GM10266 (cell line): Measurements from ENCODE around the gene MYEF2.
A peak's percentile ranks its signal among the peaks of the same experiment; 100 is the strongest.

ENCODE experiments used
- DNase-seq: peaks from one replicate; pipeline ENCODE4 v3.0.0; 2012; ENCODE audit errors: extremely low spot score
- TF ChIP-seq, protein P1 (sequence below): IDR thresholded peaks from 2 replicates; pipeline ENCODE4 v1.5.1; 2012; ENCODE audit warnings: mild to moderate bottlenecking, low read depth; ENCODE audit not compliant: control insufficient read depth, insufficient read depth; ENCODE audit errors: missing control alignments

MYEF2 gene

DNA sequence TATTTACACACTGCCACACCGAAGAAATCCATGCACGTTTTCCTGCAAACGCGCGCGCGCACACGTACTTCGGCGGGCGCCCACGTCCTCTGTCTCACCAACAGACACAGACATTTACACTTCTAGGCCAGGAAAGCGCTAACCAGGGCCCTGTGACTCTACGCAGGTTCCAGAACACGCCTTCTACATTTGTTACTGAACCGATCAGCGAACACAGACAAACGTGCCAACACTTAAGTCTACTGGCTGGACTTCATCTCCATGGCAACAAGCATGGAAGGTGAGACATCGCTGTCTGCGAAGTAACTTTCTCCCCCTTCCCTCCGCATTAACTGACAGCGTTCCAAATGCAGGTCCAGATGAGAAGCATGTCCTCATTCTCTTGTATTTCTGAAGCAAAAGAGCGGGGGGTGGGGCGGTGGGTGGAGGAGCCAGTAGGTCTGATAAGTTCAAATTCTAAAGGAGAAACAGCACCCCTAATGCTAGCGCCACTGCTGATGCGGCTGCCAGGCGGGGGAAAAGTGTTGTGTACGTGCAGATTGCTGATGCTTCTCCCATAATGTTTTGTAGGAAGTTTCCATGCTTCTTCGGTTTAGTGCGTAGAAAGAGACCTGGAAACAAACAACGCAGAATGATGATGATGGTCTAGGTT, 13.6 kb upstream of the MYEF2 start, which contains the start of gene CTXN2:
TSS of gene CTXN2 (plus strand) at position 92 of the 652 bp plus-strand sequence. CDS start 9,636 bp downstream, outside the sequence.
- no peak for DNase-seq
- TF ChIP-seq, protein P1, sequence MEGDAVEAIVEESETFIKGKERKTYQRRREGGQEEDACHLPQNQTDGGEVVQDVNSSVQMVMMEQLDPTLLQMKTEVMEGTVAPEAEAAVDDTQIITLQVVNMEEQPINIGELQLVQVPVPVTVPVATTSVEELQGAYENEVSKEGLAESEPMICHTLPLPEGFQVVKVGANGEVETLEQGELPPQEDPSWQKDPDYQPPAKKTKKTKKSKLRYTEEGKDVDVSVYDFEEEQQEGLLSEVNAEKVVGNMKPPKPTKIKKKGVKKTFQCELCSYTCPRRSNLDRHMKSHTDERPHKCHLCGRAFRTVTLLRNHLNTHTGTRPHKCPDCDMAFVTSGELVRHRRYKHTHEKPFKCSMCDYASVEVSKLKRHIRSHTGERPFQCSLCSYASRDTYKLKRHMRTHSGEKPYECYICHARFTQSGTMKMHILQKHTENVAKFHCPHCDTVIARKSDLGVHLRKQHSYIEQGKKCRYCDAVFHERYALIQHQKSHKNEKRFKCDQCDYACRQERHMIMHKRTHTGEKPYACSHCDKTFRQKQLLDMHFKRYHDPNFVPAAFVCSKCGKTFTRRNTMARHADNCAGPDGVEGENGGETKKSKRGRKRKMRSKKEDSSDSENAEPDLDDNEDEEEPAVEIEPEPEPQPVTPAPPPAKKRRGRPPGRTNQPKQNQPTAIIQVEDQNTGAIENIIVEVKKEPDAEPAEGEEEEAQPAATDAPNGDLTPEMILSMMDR: no peak

DNA sequence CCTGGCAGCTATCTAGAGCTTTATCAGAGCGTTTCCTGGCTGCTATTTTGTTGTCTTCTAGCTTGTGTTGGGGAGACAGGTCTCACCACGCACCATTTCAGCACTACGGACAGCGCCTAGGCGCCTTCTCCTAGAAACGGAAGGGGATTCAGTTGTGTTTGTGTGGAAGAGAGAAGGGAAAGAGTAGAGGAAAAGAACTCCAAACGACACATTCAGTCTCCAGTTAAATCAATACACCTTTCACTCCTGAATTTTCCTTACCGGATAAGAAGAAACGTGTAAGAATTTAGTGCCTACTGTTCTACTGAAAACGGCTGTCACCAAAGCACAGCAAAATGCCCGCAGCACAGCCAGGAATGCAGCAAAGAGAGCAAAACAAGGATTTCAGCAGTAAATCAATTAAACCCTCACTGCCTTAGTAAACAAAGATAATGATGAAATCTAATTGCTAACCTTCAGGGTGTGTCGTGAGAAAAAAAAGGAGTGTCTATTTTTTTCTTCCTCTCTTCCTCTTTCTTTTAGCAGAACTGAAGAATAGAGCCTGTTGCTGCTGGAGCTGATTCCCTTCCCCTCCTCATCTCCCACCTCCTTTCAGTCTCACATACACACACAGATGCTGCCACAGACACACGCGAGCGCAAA, 13.0 kb upstream of the MYEF2 start:
- TF ChIP-seq, protein P1: no peak
- peak; percentile 33 for DNase-seq

DNA sequence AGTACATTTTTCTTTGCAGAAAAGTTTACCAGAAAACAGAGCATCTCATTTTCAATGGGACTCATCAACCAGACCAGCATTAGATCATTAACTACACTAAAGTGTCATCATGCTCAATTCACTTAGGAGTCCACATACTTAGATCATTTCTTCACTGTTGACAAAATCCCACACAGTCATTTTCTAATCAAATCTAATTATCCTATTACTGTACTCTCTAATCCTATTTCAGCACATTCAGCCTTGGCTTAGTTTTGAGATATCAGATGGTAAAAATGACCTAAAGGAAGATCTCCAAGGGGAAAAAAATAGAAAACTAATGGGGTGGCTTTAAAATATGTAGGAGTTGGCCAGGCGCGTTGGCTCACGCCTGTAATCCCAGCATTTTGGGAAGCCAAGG, 8.2 kb upstream of the MYEF2 start:
- no peak for DNase-seq
- TF ChIP-seq, protein P1: no peak

DNA sequence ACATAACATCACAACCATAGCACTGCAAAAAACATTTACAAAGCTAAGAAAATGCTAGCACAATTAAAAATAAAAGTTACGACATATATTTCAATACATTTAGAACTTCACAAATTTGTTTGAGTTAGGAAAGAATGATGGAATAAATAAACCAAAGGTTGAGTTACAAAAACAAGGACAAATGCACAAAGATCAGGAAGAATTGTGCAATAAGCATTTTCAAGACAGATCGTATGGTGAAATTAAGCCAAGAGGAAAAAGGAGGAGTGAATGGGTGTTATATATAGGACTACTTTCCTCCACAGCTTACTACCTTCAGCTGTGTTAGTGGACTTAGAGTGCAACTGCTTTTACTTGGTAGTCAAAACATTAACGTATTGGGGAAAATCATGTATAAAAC, 7.4 kb upstream of the MYEF2 start:
- DNase-seq: no peak
- TF ChIP-seq, protein P1: no peak

DNA sequence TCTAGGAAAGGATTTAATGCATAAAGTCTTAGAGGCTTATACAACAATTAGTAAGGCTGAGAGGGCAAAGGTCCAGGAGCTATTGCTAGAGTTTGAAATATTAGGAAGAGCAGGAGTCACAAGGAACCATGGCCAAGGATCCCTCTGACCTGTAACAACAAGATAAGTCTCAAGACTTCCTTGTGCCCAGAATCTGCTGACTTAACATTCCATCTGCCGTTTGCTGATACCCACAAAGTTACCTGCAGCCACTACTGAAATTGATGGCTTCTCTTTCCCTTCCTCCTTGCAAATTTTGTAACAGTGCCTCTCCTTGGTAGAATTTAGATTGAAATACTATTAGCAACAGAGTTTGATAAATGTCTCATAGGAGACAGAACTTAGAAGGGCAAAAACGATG, 4.7 kb upstream of the MYEF2 start:
- no peak for DNase-seq
- TF ChIP-seq, protein P1: no peak

DNA sequence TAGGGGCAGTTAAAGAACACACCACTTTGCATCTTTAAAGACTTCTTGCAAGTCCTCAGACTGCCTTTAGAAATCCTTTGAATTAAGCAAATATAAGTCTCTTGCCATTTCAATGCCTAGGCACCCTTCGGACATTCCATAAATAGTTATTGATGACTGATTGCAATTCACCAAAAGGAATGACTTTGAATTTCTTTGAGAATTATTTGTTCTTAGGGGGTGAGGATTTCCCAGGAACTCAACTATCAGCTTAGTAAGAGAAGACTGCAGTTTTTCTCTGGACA, 495 bp upstream of the MYEF2 start:
- no peak for DNase-seq
- TF ChIP-seq, protein P1: no peak

DNA sequence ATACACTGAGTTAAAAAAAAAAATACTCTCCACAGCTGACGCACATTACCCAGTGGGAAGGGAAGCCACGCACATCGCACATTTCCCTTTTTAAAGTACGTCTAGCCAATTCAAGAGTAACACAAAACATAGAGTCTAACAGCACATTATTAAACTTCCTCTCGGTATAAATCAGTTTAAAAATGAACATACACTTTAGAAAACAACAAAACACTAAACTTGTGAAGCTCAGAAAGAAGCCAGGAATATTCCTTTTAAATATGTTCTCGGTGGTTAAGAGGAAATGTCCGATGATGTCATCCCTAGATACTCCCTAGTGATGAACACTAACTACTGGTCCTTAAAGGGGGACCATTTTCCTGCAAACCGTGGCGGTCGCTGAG, 721 bp downstream of the MYEF2 start:
- TF ChIP-seq, protein P1: no peak

More for the DNA sequence above, 721 bp downstream of the MYEF2 start:
- DNase-seq: peak; percentile 56
